Upper lobe of right lung (tissue), 1 donor: ENCODE data around the gene DLGAP5. TPM values are rescaled to one million over a fixed set of nuclear protein-coding genes. Genes with fewer than 3 reads are reported as not detected.
A peak's percentile ranks its signal among the peaks of the same experiment; 100 is the strongest.

ENCODE experiments used
- ATAC-seq: fragments of 200-7000 bp; cut with Tn5 transposase; one replicate; pipeline ENCODE4 v1.9.1; 2020; ENCODE audit warnings: mild to moderate bottlenecking, moderate library complexity
- DNase-seq: peaks from one replicate; pipeline ENCODE4 v3.0.0-alpha.2; 2020
- H3K27ac ChIP-seq: fragments of 200-600 bp; one replicate; pipeline ENCODE4 v1.8.0; 2022
- H3K27me3 ChIP-seq: fragments of 200-600 bp; one replicate; pipeline ENCODE4 v1.8.0; 2022; ENCODE audit warnings: mild to moderate bottlenecking
- H3K36me3 ChIP-seq: fragments of 200-600 bp; one replicate; pipeline ENCODE4 v1.8.0; 2022
- H3K4me1 ChIP-seq: fragments of 200-600 bp; one replicate; pipeline ENCODE4 v1.8.0; 2022
- H3K4me3 ChIP-seq: fragments of 200-600 bp; one replicate; pipeline ENCODE4 v1.8.0; 2022; ENCODE audit warnings: mild to moderate bottlenecking
- H3K9me3 ChIP-seq: fragments of 200-600 bp; one replicate; pipeline ENCODE4 v1.8.0; 2022
- intact Hi-C: fragments of 100-400 bp; cut with DNase I; formaldehyde crosslinking; loops from one replicate; pipeline ENCODE4 v1.11.0; 2022
- total RNA-seq: library from RNA; stranded (reverse); fragmentation: NEBNext Ultra II Directional; extraction: Animal tissue kit (Norgen Biotek cat#: 25700); gene quantifications from one replicate; pipeline ENCODE4 v1.2.1, GENCODE V29; 2021
- TF ChIP-seq, protein P1 (sequence below): fragments of 200-600 bp; IDR thresholded peaks from one replicate; pipeline ENCODE4 v1.8.0; 2022; ENCODE audit warnings: antibody characterized with exemption
- donor health status: DM: no; HTN: yes; CAD: no; lungs with severe emphysema.

The DLGAP5 gene
- total RNA-seq, 1 donor from 2014 or later = 0.52 TPM

- intact Hi-C loops = no loop called here
- Histone ChIP-seq H3K4me1 (peaks cover 35% of the 10 kb centered on the region), H3K9me3 (no peaks in the 10 kb centered on the region), H3K27me3 (no peaks in the 10 kb centered on the region), H3K36me3 (peaks cover 83% of the 10 kb centered on the region), H3K4me3 (no peak overlapping the region), H3K27ac (no peak overlapping the region)
- DNase-seq (no peak), ATAC-seq (no peak)
- TF ChIP-seq, protein P1, sequence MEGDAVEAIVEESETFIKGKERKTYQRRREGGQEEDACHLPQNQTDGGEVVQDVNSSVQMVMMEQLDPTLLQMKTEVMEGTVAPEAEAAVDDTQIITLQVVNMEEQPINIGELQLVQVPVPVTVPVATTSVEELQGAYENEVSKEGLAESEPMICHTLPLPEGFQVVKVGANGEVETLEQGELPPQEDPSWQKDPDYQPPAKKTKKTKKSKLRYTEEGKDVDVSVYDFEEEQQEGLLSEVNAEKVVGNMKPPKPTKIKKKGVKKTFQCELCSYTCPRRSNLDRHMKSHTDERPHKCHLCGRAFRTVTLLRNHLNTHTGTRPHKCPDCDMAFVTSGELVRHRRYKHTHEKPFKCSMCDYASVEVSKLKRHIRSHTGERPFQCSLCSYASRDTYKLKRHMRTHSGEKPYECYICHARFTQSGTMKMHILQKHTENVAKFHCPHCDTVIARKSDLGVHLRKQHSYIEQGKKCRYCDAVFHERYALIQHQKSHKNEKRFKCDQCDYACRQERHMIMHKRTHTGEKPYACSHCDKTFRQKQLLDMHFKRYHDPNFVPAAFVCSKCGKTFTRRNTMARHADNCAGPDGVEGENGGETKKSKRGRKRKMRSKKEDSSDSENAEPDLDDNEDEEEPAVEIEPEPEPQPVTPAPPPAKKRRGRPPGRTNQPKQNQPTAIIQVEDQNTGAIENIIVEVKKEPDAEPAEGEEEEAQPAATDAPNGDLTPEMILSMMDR = no peak
Observed at GRCh38 chr14:55139696-55140509, 51.5 kb downstream of the DLGAP5 start.

DNA sequence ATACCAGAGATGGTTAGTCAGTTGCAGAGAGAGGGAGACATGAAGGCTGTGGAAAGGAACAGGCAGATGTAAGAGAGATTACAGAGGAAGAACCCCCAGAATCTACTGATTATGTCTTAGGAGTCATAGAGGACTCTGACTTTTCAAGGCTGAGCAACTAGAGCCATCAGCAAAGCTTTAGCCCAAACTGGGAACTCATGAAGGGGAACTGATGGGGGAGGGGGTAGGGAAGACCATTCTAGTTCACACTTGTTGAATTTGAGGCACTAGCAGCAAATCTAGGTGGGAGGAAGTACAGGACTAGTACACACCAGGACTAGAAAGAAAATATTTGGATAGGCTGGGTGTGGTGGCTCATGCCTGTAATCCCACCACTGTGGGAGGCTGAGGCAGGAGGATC lies 52.2 kb downstream of the DLGAP5 start:
- H3K9me3 ChIP-seq = no peaks in the 10 kb centered on the region
- H3K4me1 ChIP-seq = peaks cover 35% of the 10 kb centered on the region
- TF ChIP-seq, protein P1 = no peak
- ATAC-seq (no peak), DNase-seq (no peak)
- no peaks in the 10 kb centered on the region for H3K27me3 ChIP-seq
- no peak overlapping the region for H3K27ac ChIP-seq
- peaks cover 78% of the 10 kb centered on the region for H3K36me3 ChIP-seq
- intact Hi-C loops = no loop called here
- H3K4me3 ChIP-seq = no peak overlapping the region

DNA sequence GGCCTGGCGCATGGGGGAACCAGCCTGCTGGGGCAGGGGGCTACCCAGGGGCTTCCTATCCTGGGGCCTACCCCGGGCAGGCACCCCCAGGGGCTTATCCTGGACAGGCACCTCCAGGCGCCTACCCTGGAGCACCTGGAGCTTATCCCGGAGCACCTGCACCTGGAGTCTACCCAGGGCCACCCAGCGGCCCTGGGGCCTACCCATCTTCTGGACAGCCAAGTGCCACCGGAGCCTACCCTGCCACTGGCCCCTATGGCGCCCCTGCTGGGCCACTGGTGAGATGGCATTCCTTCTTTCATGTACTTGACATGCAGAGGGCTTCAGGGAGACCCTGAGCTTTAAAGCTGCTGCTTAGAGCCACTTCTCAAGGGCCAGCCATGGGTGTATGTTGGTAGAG lies 53.3 kb downstream of the DLGAP5 start:
- no peaks in the 10 kb centered on the region for H3K27me3 ChIP-seq
- TF ChIP-seq, protein P1 = no peak
- ATAC-seq (peak; percentile 29), DNase-seq (no peak)
- H3K4me3 ChIP-seq = no peak overlapping the region
- intact Hi-C loops = no loop called here
- peak overlapping the region; percentile 55 for H3K27ac ChIP-seq
- no peaks in the 10 kb centered on the region for H3K9me3 ChIP-seq
- H3K36me3 ChIP-seq = peaks cover 78% of the 10 kb centered on the region
- H3K4me1 ChIP-seq = peaks cover 45% of the 10 kb centered on the region

GRCh38 chr14:55136885-55137786 lies 54.2 kb downstream of the DLGAP5 start:
- Histone ChIP-seq H3K9me3 (no peaks in the 10 kb centered on the region), H3K27me3 (no peaks in the 10 kb centered on the region), H3K4me3 (peak overlapping the region; percentile 12), H3K27ac (peak overlapping the region; percentile 55), H3K4me1 (peaks cover 47% of the 10 kb centered on the region), H3K36me3 (peaks cover 74% of the 10 kb centered on the region)
- ATAC-seq (peak; percentile 66), DNase-seq (no peak)
- intact Hi-C loops = no loop called here
- TF ChIP-seq, protein P1 = no peak

GRCh38 chr14:55136241-55136640 lies 55.1 kb downstream of the DLGAP5 start:
- H3K27ac ChIP-seq = peak overlapping the region; percentile 55
- H3K9me3 ChIP-seq = no peaks in the 10 kb centered on the region
- intact Hi-C loops = no loop called here
- TF ChIP-seq, protein P1 = no peak
- no peaks in the 10 kb centered on the region for H3K27me3 ChIP-seq
- DNase-seq (no peak), ATAC-seq (no peak)
- peaks cover 54% of the 10 kb centered on the region for H3K4me1 ChIP-seq
- H3K36me3 ChIP-seq = peaks cover 68% of the 10 kb centered on the region
- H3K4me3 ChIP-seq = no peak overlapping the region
